Osteoblast (primary cell): ENCODE data around the gene VGLL2. TPM values are rescaled to one million over a fixed set of nuclear protein-coding genes. Genes with fewer than 3 reads are reported as not detected.

Experiments
- DNase-seq: peaks from one replicate; pipeline ENCODE4 v3.0.0; 2011; ENCODE audit warnings: low spot score, mixed read lengths; ENCODE audit not compliant: insufficient read length; ENCODE audit errors: missing footprints
- H2AFZ ChIP-seq: 2 replicates; pipeline ENCODE4 v1.6.0; 2011; ENCODE audit warnings: mild to moderate bottlenecking, low read length
- H3K27ac ChIP-seq: 2 replicates; pipeline ENCODE4 v1.5.1; 2011; ENCODE audit warnings: mild to moderate bottlenecking, low read depth, low read length, moderate library complexity
- H3K27me3 ChIP-seq: 2 replicates; pipeline ENCODE4 v1.6.0; 2012; ENCODE audit warnings: mild to moderate bottlenecking, control low read depth, inconsistent platforms, low read length, moderate library complexity; ENCODE audit not compliant: insufficient read depth
- H3K36me3 ChIP-seq: 2 replicates; pipeline ENCODE4 v1.5.1; 2011; ENCODE audit warnings: mild to moderate bottlenecking, low read length, control low read depth, moderate library complexity; ENCODE audit not compliant: insufficient read depth
- H3K4me1 ChIP-seq: 2 replicates; pipeline ENCODE4 v1.5.1; 2011; ENCODE audit warnings: mild to moderate bottlenecking, low read length, control low read depth, moderate library complexity; ENCODE audit not compliant: insufficient read depth
- H3K4me2 ChIP-seq: 2 replicates; pipeline ENCODE4 v1.6.0; 2011; ENCODE audit warnings: mild to moderate bottlenecking, low read length; ENCODE audit not compliant: insufficient read depth
- H3K4me3 ChIP-seq: fragments of 200-600 bp; sonication (generic); 3 replicates; pipeline ENCODE4 v1.5.1; 2012; ENCODE audit warnings: mild to moderate bottlenecking, low read length, inconsistent platforms; ENCODE audit not compliant: insufficient read depth
- H3K79me2 ChIP-seq: 2 replicates; pipeline ENCODE4 v1.6.0; 2012; ENCODE audit warnings: mild to moderate bottlenecking, low read length, control low read depth, inconsistent platforms; ENCODE audit not compliant: insufficient read depth
- H3K9me3 ChIP-seq: 2 replicates; pipeline ENCODE4 v1.5.1; 2011; ENCODE audit warnings: low read depth, low read length, control low read depth
- H4K20me1 ChIP-seq: 2 replicates; pipeline ENCODE4 v1.6.0; 2012; ENCODE audit warnings: mild to moderate bottlenecking, low read length, control low read depth; ENCODE audit not compliant: insufficient read depth
- CTCF ChIP-seq: IDR thresholded peaks from 2 replicates; pipeline ENCODE4 v1.5.1; 2011; ENCODE audit warnings: mild to moderate bottlenecking, low read depth, low read length, moderate library complexity; ENCODE audit errors: extremely low read depth
- total RNA-seq: library from RNA; depleted of rRNA; stranded (reverse); fragments of >200 nt; gene quantifications from 2 replicates; pipeline ENCODE4 v1.2.3, GENCODE V29; 2012

The VGLL2 gene
- total RNA-seq, 1 donor = not detected

DNA sequence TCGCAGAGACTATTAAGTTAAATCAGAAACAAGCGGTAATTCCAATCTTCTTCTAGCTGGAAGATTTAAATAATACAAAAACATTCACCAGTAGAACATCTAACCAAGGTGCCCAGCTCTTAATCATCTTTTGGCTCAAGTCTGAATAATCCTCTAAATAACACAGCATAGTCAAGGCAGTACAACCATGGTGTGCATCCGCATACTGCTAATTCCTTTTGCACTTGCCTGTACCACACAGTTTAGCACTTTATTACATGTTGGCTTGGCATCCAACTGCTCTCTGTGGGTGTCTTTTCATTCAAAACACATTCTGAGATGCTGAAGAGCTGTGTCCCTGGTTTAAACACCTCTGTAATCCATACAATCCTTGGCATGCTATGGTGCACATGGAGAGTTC, 42.3 kb downstream of the VGLL2 start:
- Histone ChIP-seq H2AFZ (no peak overlapping the region), H3K4me2 (no peak overlapping the region), H4K20me1 (no peaks in the 10 kb centered on the region), H3K4me3 (no peak overlapping the region), H3K36me3 (no peaks in the 10 kb centered on the region), H3K27me3 (no peaks in the 10 kb centered on the region), H3K9me3 (no peaks in the 10 kb centered on the region), H3K4me1 (no peaks in the 10 kb centered on the region), H3K79me2 (no peaks in the 10 kb centered on the region), H3K27ac (no peak overlapping the region)
- no peak for TF ChIP-seq CTCF
- DNase-seq = no peak

- Histone ChIP-seq H3K27ac (no peak overlapping the region), H3K36me3 (no peaks in the 10 kb centered on the region), H3K4me1 (no peaks in the 10 kb centered on the region), H4K20me1 (no peaks in the 10 kb centered on the region), H3K79me2 (no peaks in the 10 kb centered on the region), H3K9me3 (no peaks in the 10 kb centered on the region), H3K27me3 (no peaks in the 10 kb centered on the region), H3K4me2 (no peak overlapping the region), H3K4me3 (no peak overlapping the region), H2AFZ (no peak overlapping the region)
- no peak for DNase-seq
- no peak for TF ChIP-seq CTCF
Observed at GRCh38 chr6:117309069-117309468, 43.7 kb downstream of the VGLL2 start.

GRCh38 chr6:117309611-117310010, 44.3 kb downstream of the VGLL2 start:
- Histone ChIP-seq H3K27me3 (no peaks in the 10 kb centered on the region), H3K79me2 (no peaks in the 10 kb centered on the region), H3K4me1 (no peaks in the 10 kb centered on the region), H3K9me3 (no peaks in the 10 kb centered on the region), H2AFZ (no peak overlapping the region), H3K36me3 (no peaks in the 10 kb centered on the region), H3K4me3 (no peak overlapping the region), H4K20me1 (no peaks in the 10 kb centered on the region), H3K4me2 (no peak overlapping the region), H3K27ac (no peak overlapping the region)
- no peak for DNase-seq
- TF ChIP-seq CTCF = no peak

- no peaks in the 10 kb centered on the region for H3K79me2 ChIP-seq
- H3K27me3 ChIP-seq = no peaks in the 10 kb centered on the region
- no peak overlapping the region for H3K4me2 ChIP-seq
- H3K4me1 ChIP-seq = no peaks in the 10 kb centered on the region
- H3K4me3 ChIP-seq = no peak overlapping the region
- no peaks in the 10 kb centered on the region for H4K20me1 ChIP-seq
- H3K36me3 ChIP-seq = no peaks in the 10 kb centered on the region
- no peaks in the 10 kb centered on the region for H3K9me3 ChIP-seq
- no peak overlapping the region for H2AFZ ChIP-seq
- TF ChIP-seq CTCF = no peak
- DNase-seq = no peak
- no peak overlapping the region for H3K27ac ChIP-seq
Observed at GRCh38 chr6:117311310-117311709, 46.0 kb downstream of the VGLL2 start.
